PFSK-1 (cell line): ENCODE results near the gene USF2.

Experiments
- FOXP2 ChIP-seq: optimal IDR thresholded peaks from 2 replicates; pipeline ENCODE3; 2011; ENCODE audit warnings: borderline replicate concordance, control low read depth, inconsistent platforms; ENCODE audit not compliant: insufficient read depth; ENCODE audit errors: extremely low read length, extremely low read depth
- POLR2AphosphoS5 ChIP-seq: IDR thresholded peaks from 2 replicates; pipeline ENCODE4 v1.6.1; 2012; ENCODE audit warnings: low read depth, mild to moderate bottlenecking, control low read depth, low read length, moderate library complexity
- SIN3A ChIP-seq: IDR thresholded peaks from 2 replicates; pipeline ENCODE4 v1.6.1; 2012; ENCODE audit warnings: mild to moderate bottlenecking, low read length, moderate library complexity, borderline replicate concordance; ENCODE audit not compliant: insufficient read depth
- TAF1 ChIP-seq: IDR thresholded peaks from 2 replicates; pipeline ENCODE4 v1.6.1; 2012; ENCODE audit warnings: low read length, control low read depth, borderline replicate concordance; ENCODE audit not compliant: insufficient read depth
- TF ChIP-seq, protein P1 (sequence below), 2 experiments: IDR thresholded peaks; 2 replicates each; pipeline versions ENCODE4 v1.6.1 to v1.8.0; 2011 to 2012; ENCODE audit warnings: low read depth in 2 of 2, low read length in 2 of 2, control low read depth in 1 of 2, inconsistent platforms in 1 of 2, mild to moderate bottlenecking in 1 of 2, moderate library complexity in 1 of 2; ENCODE audit not compliant: insufficient read depth in 1 of 2

DNA sequence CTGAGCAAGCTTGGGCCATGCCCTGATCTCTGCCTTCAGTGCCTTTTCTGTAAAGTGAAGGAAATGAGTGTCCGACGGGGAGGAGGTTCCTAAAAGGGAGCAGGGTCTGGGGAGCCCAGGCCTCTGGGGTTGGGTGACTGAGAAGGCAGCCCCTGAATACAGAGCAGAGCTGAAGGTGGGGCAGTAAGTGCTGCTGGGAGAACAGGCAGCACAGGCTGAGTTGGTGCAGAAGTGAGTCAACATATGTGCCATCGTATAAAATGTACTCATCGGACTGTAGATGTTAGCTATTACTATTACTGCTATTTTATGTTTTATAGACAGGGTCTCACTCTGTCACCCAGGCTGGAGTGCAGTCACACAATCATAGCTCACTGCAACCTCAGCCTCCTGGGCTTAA lies 12.5 kb downstream of the USF2 start:
- TF ChIP-seq TAF1 (no peak), POLR2AphosphoS5 (no peak), SIN3A (no peak), FOXP2 (no peak)
- TF ChIP-seq, protein P1, sequence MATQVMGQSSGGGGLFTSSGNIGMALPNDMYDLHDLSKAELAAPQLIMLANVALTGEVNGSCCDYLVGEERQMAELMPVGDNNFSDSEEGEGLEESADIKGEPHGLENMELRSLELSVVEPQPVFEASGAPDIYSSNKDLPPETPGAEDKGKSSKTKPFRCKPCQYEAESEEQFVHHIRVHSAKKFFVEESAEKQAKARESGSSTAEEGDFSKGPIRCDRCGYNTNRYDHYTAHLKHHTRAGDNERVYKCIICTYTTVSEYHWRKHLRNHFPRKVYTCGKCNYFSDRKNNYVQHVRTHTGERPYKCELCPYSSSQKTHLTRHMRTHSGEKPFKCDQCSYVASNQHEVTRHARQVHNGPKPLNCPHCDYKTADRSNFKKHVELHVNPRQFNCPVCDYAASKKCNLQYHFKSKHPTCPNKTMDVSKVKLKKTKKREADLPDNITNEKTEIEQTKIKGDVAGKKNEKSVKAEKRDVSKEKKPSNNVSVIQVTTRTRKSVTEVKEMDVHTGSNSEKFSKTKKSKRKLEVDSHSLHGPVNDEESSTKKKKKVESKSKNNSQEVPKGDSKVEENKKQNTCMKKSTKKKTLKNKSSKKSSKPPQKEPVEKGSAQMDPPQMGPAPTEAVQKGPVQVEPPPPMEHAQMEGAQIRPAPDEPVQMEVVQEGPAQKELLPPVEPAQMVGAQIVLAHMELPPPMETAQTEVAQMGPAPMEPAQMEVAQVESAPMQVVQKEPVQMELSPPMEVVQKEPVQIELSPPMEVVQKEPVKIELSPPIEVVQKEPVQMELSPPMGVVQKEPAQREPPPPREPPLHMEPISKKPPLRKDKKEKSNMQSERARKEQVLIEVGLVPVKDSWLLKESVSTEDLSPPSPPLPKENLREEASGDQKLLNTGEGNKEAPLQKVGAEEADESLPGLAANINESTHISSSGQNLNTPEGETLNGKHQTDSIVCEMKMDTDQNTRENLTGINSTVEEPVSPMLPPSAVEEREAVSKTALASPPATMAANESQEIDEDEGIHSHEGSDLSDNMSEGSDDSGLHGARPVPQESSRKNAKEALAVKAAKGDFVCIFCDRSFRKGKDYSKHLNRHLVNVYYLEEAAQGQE (IDR thresholded peaks at IDR 0.05; ENCODE audit: insufficient read depth in 1 of 2, low read depth in 2 of 2, low read length in 2 of 2): no peak
